Fibroblast of skin of left biceps (primary cell): ENCODE measurements around the gene TMPRSS9.
"Not testable (repeated sequence)": the region's sequence is repeated elsewhere in the genome, so short reads cannot be mapped to it uniquely, and the experiment has no call there.

Source experiments
- DNase-seq, 2 experiments: peaks; one replicate each; pipeline ENCODE4 v3.0.0-alpha.2; 2013; ENCODE audit warnings: low read depth in 2 of 2

TMPRSS9 gene

DNA sequence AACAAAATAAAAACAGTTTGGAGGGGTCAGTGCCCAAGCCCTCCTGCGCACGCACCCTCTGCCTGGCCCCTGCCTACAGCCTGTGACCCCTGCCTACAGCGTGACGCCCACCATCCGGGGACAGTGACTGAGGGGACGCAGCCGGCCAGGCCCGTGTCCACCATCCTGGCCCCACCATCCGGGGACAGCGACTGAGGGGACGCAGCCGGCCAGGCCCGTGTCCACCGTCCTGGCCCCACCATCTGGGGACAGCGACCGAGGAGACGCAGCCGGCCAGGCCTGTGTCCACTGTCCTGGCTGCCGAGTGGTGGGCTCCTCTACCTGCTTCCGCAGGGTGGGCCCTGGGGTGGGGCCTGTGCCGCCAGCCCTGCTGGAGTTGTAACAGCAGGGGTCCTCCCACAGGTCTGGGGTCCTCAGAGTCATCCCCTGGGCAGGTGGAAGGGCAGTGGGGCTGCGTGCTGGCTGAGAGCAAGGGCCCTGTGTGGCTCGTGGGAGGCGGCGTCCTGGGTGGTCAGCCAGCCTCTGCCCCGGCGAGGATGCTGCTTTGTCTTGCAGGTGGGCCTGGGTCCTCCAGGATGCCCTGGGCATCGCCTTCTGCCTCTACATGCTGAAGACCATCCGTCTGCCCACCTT is 17.3 kb upstream of the TMPRSS9 start:
- no peak for DNase-seq

DNA sequence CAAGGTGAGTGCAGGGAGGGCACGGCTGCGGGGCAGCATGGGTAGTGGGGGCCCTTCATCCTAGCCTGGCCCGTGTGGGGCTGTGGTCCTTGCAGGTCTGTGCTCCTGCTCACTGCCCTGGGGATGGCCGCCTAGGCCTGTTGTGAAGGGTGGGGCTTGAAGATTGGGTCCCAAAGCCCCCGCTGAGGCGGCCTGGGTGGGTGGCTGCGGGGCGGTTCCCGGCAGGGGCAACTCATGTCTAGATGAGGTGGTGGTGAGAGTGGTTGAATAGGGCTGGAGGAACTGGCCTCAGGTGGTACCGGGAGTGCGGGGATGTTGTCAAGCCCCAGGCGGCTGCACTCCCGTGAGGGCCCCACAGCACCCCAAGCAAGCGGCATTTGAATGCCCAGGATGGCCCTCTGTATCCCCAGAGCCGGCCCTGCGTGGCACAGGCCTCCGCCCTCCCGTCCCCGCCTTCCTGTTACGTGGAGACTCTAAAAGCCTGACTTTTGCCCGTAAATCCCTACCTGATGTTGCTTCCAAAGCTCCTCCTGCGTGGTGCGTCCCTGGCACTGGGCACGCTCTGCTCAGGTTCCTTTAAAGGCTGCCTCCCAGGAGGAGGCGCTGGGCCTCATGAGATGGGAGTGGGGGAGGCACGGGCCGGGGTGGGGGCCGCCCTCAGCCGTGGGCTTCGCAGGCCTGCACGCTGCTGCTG is 16.6 kb upstream of the TMPRSS9 start:
- DNase-seq, result no peak

DNA sequence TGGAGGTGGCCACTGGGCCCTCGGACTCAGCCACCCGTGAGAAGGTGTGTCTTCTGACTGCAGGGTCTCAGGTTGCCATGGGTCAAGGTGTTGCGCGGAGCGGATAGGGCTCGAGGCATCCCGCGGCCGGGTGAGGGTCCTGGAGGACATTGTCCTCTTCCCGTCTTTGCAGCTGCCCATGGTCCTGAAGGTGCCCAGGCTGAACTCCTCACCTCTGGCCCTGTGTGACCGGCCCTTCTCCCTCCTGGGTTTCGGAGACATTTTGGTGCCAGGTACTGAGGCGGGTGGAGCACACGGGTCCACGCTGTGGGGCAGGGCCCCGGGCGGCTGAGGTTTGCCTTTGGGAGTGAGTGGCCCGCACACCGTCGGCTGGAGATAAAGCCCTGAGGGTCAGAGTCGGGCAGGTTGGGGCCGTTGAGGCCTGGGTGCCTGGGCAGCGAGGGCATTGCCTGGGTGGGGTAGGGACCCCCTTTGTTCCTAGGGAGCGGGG is 15.6 kb upstream of the TMPRSS9 start:
- no peak for DNase-seq

DNA sequence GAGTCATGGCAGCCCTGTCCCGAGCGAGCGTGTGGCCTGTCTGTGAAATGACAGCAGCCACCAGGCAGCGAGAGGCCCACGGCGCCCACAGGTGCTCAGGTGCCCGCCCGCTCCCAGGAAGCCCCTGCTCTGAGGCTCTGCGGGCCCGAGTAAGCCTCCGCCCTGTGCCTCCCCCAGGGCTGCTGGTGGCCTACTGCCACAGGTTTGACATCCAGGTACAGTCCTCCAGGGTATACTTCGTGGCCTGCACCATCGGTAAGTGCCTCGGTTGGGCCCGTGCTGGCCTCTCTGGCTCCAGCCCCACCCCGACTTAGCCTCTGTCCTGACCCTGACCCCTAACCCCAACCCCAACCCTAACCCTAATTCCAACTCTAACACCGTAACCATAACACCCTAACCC is 15.0 kb upstream of the TMPRSS9 start:
- DNase-seq, result no peak

DNA sequence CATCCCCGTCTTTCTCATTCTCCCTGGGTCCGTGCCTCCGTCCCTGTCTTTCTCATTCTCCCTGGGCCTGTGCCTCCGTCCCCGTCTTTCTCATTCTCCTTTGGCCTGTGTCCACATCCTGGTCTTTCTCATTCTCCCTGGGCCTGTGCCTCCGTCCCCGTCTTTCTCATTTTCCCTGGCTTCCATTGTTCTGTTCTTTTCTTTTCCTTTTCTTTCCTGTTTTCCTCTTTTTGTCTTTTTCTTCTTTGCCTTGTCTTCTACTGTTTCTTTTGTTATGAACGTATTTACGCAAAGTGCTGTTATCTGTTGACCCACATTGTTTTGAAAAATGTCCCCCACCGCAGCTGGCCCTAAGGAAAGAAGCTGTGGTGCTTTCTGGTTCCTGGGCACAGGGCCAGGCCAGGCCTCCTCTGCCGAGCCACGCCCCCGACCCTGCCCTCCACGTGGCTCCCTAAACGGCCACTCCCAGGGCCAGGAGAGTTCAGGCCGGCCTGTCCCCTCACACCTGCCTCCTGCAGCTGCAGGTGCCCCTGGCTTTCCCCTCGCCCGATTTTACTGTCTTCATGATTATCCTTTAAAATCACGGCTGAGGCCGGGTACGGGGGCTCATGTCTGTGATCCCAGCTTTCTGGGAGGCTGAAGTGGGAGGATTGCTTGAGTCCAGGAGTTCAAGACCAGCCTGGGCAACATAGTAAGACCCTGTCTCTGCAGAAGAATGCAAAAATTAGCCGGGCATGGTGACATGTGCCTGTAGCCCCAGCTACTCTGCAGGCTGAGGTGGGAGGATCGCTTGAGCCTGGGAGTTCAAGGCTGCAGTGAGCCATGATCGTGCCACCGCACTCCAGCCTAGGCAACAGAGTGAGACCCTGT is 14.0 kb upstream of the TMPRSS9 start:
- no peak for DNase-seq

DNA sequence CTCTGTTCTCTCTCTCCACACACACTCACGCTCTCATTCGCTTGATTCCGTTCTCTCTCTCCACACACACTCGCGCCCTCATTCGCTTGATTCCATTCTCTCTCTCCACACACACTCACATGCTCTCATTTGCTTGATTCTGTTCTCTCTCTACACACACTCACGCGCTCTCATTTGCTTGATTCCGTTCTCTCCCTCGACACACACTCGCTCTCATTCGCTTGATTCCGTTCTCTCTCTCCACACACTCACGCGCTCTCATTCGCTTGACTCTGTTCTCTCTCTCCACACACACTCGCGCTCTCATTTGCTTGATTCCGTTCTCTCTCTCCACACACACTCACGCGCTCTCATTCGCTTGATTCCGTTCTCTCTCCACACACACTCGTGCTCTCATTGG is 10.2 kb upstream of the TMPRSS9 start:
- DNase-seq, result not testable (repeated sequence)

DNA sequence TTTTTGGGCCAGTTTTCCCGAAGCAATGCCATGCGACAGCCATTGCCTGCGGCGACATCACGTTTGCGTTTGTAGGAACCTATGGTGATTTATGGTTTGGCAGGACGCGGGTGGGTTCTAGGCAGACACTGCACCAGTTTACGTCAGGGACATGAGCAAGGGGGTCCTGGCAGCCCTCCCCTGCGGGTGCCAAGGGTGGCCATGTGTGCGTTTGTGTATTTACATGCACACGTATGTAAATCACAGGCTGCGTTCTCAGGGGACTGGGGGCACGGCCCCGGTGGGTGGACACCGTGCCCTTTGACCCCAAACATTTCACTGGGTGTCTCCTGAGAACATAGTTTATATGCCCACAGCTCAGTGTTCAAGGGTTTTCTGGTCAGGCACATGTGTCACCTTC is 9.4 kb upstream of the TMPRSS9 start:
- no peak for DNase-seq

DNA sequence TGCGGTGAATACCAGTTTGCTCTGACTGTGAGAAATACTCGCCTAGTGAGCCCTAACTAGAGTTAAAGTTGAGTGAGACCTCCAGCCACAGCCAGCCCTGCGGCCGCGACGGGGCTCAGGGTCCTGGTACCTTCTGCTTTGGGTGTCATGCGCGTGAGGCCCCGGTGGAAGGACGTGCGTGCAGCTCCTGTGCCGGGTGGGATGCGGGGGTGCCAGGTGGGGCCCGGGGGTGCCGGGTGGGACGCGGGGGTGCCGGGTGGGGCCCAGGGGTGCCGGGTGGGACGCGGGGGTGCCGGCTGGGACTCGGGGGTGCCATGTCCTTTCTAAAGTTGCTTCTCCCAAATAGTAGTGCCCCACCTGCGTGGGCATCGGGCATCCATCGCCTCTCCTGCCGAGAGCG is 8.5 kb upstream of the TMPRSS9 start:
- DNase-seq, result no peak

DNA sequence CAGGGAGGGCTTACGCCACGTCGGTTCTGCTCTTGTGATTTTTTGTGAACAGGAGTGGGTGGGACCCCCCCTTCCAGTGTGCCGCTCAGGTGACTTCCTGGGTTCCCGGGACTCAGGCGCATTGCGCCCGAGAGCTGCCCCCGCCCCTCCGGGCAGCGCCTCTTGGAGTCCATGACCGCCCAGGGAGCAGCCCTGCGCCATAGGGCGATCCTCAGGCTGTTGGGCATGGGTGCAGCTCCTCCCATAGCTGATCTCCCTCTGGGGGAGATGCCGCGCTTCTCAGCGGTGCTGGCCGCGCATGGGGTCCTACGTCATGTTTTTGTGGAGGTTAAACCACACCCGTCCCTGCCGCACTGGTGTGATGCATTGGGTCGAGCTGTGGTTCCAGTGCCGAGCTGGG is 7.9 kb upstream of the TMPRSS9 start:
- DNase-seq, result no peak

DNA sequence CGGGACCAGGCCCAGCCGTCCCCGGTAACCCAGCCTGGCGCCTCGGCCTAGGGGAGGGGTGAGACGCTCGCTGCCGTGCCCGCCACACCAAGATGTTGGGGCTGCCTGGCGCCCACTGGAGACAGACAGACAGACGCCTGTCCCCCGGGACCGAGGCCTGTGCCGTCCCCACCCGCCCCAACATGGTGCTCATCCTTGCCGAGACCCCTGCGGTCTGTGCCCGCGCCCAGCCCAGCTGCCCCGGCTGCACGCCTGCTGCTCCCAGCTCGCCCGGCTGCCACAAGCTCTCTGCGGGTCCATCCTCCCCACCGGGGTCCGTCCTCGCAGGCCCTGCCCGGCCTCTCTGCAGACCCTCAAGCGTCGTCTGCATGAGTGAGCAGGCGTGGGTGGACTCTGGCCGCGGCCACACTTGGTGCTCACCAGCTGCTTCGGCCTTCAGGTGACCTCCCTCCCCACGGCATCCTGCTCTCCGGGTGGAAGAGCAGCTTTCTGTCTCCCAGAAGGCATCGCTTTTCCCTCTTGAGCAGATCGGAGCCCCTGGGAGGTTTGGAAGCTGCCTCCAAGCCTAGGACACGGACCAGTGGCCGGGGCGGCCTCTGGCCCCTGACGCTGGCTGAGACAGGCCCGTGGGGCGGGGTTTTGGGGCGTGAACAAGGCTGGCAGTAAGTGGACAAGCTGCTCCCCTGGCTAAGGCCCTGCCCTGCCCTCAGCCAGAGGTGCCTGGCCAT is 6.7 kb upstream of the TMPRSS9 start:
- DNase-seq, result no peak

DNA sequence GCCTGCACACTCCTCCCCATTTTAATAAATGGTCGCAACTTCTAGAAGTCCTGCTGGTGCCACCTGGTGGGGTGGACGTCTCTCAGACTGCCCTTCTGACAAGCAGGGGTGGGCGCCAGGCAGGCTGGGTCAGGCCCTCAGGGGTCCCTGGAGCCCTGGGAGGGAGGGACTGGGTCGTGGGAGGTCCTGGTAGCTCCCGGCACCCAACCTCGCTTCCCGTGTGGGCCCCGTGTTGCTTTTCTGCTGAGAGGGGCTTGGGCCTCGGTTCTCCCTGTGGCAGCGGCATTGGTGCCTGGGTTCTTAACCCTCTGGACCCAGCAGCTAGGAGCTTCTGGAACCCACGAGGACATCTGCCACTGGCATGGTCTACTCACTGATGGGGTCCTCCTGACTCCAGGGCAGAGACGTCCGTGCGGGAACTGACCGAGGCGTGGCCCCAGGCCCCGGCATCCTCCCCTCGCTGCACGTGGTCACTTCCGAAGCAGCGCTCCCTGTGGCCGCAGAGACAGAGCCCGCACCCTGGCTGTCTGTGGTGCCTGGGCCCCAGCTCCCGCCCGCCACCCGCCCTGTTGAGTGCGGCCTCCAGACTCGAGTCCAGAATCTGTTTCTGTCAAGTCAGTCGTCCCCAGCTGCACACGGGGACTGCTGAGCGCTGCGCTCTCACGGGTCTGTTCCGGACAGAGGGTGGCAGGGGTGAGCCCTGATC is 6.0 kb upstream of the TMPRSS9 start:
- DNase-seq, result no peak

DNA sequence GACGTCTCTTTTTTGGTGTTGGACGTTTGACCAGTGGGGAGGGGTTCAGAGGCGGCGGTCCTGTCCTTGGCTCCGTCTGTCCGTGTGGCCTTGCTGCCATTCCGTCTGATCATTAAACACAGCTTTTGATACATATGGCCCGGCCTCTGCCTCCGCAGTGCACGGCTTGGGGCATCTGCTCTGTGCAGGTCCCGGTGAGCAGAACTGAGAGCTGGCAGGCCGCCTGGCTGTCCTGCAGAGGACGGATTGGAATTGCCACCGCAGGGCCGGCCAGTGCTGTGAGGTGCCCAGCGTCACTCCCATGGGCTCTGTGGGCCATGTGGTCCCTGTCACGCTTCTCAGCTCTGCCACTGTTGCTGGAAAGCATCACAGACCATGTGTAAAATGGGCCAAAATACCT is 5.4 kb upstream of the TMPRSS9 start:
- DNase-seq, result no peak

DNA sequence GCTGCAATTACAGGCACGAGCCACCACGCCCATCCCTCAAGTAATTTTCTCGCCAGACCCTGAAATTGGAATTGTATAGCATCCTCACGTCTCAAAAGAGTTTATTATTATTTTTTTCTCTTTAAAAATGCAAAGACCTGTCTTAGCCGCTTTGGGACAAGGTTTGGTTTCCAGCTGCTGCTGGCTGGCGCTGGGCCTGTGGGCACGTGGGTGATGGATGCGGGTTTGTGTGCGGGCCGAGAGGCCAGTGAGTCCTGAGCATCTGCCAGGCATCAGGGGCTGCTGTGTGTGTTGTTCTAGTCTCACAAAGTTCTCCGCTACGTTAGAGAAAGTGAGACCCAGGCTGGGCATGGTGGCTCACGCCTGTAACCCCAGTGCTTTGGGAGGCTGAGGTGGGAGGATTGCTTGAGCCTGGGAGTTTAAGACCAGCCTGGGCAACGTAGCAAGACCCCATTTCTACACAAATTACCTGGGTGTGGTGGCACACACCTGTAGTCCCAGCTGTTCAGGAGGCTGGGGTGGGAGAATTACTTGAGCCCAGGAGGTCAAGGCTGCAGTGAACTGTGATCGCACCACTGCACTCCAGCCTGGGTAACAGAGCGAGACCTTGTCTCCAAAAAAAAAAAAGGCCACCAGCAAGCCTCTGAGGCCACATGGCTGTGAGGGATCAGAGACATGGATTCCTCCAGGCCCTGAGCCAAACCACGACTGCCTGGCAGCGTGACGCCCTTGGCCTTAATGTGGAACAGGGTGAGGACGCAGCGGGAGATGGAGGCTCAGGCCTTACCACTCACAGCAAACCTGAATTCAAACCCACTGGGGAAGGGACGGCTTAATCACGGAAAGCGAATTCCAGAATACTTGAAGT is 4.7 kb upstream of the TMPRSS9 start:
- DNase-seq, result no peak

DNA sequence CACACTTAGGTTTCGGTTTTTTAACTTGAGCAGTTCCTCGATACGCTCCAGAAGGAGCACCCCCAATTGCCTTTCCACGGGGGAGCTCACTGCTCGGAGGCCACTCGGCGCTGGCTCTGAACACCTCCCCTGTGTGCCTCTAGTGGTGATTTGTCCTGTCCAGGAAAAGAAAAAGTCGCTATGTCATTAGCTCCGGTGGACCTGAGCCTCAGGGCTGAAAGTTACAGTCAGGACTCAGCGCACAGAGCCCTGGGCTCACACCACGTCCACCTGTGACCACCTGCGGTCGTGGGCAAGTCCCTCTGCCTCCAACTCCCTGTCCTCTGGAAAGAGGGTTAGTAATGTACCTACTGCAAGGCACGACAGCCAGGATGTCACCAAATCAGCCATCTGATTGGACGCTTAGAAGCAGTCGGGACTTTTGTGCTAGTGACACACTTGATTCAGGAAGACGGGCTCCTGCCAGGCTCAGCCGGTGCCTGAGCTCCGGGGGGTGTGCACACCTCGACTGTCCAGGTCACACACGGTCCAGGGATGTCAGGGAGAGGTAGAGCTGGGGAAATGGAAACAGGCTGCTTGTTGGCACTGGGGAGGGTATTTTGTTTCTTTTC is 3.9 kb upstream of the TMPRSS9 start:
- DNase-seq, result no peak

DNA sequence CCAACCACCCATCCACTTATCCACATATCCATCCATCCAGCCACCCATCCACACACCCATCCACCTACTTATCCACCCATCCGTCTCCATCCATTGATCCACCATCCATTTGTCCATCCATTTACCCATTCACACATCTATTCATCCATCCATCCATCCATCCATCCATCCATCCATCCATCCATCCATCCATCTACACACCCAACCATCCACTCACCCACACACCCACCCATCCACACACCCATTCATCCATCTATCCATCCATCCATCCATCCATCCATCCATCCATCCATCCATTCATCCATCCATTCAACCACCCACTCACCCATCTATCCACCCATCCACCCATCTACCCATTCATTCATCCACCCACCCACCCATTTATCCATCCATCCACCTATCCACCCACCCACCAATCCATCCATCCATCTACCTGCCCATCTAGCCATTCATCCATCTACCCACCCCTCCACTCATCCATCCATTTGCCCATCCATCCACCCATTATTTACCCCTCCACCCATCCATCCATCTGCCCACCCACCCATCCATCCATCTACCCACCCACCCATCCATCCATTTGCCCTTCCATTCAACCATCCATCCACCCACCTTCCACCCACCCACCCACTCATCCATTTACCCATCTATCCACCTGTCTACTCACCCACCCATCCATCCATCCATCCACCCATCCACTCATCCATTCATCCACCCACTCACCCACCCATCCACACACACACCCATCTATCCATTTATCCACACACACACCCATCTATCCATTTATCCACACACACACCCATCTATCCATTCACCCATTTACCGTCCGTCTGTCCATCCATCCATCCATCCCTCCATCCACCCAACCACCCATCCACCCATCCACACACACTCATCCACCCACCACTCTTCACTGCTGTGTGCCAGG is 2.5 kb upstream of the TMPRSS9 start:
- no peak for DNase-seq

DNA sequence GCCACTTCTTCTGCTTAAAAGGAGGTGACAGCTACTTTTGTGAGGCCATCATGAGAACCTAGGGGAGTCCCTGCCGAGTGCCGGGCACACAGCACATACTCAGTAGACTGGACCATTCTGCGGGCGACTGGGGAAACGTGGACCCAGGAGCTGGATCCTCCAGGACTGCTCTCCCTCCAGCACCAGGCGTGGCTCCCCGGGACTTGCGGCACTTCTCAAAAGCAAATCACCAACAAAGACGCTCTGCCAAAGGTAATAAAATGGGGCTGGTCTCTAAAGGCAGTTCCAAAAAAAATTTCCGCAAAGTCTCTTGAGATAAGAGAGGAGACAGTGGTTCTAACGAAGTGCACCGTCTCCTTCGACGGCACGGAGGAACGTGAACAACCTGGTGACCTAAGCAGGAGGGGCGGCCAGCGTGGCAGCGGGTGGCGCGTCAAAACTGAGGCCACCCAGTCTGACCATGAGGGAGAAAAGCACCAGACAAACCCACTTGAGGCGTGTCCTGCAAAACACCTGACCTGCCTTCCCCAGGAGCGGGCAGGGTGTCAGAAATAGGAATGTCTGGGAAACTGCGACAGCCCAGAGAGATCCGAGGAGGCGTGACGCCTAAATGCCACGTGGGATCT is 1.4 kb upstream of the TMPRSS9 start:
- DNase-seq, result no peak

DNA sequence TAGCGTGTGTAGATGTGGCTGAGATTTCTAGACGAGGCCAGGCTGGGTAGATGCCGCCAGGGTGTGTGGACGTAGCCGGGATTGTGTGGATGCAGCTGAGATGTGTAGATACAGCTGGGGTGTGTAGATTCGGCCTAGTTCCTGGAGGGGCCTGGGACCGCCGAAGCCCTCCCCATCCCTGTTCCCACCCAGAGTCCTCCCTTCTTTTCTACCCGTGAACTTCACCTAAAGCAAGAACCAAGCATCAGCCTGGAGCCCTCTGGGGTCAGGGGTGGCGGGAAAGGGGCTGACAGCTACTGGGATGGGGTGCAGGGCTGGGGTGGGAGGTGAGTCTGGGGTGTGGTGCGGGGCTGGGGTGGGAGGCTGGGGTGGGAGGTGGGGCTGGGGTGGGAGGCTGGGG is 768 bp downstream of the TMPRSS9 start:
- no peak for DNase-seq

DNA sequence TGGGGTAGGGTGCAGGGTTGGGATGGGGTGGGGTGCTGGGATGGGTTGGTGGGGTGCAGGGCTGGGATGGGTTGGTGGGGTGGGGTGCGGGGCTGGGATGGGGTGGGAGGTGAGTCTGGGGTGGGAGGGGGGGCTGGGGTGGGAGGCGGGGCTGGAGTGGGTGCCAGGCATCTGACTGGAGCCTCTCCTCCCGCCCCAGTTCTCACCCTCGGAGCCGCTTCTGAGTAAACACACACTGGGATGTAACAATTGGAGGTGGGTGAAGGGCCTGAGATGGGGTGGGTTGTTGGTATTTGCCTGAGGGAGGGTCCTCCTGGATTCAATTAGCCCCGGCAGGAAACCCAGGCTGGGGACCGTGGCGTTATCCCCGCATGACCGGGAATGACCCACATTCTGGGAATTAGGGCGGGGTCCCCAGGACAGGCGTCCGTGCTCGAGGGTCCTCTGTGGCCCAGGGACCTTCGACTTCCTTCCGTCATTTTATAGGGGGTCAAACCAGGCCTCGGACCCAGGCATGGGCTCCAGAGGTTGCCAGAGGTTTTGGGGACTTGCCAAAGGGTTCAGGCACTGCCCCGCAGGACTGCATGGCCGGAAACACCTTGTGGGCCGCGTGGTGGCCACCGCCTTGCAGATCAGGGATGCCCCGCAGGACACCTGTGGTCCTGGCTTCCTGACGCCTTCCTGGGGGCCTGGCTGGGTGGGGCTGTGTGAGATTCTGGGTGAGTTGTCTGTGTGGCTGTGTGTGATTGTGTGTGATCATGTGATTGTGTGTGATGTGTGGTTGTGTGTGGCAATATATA is 1.4 kb downstream of the TMPRSS9 start:
- no peak for DNase-seq
